ENCODE data around the gene NRBF2.
A peak's percentile ranks its signal among the peaks of the same experiment; 100 is the strongest.
"Not testable (repeated sequence)": the region's sequence is repeated elsewhere in the genome, so short reads cannot be mapped to it uniquely, and the experiment has no call there.

Gene NRBF2

DNA sequence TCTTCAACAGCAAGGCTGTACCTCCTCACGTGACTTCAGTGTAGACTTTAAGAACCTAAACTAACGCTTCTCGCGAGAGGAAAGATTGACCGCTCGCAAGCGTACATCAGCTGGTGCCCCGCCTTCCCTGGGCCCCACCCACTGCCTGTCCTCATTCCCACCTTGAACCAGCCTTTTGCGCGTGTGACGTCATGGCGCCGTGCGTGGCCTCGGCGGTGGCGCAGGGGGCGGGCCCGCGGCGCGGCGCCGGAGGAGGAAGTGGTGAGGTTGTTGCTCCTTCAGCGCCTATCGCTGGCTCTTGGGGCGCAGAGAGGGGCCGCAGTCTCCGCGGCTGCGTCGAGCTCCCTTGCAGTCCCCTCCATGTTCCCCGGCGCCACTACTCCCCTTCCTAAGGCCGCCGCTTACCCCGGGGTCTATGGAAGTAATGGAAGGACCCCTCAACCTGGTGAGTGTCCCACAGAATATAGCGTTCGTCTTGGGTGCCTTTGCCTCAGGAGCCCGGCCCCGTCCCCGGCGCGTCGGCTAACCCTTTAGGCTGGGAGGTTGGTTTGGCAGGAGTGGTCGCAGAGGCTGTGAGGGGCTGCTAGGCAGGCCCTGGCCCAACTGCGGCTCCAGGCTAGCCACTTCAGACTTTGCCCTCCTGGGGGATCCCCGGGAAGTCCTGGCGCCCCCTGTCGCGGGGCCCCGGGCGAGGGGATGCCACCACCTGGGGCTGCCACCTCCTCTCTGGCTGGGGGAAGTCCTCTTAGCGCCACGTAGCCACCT lies at the start of gene NRBF2:
Gene NRBF2, plus strand, starts transcription at position 273 of the 765 bp plus-strand sequence. Its CDS starts 143 bp downstream, at position 416.
- peak; percentile 98 for FAIRE-seq
- DNase-seq (ENCODE audit: insufficient read length, low spot score) = peak; percentile 92

DNA sequence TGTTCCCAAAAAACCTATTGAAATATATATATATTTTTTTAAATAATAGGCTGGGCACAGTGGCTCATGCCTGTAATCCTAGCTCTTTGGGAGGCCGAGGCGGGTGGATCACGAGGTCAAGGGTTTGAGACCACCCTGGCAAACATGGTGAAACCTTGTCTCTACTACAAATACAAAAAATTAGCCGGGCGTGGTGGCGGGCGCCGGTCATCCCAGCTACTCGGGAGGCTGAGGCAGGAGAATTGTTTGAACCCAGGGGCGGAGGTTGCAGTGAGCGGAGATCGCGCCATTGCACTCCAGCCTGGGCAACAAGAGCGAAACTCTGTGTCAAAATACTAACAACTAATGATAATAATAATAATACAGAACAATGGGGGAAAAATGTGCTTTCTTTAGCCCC lies 49.7 kb upstream of the NRBF2 start:
- not testable (repeated sequence) for FAIRE-seq; DNase-seq (ENCODE audit: insufficient read length, low spot score)

DNA sequence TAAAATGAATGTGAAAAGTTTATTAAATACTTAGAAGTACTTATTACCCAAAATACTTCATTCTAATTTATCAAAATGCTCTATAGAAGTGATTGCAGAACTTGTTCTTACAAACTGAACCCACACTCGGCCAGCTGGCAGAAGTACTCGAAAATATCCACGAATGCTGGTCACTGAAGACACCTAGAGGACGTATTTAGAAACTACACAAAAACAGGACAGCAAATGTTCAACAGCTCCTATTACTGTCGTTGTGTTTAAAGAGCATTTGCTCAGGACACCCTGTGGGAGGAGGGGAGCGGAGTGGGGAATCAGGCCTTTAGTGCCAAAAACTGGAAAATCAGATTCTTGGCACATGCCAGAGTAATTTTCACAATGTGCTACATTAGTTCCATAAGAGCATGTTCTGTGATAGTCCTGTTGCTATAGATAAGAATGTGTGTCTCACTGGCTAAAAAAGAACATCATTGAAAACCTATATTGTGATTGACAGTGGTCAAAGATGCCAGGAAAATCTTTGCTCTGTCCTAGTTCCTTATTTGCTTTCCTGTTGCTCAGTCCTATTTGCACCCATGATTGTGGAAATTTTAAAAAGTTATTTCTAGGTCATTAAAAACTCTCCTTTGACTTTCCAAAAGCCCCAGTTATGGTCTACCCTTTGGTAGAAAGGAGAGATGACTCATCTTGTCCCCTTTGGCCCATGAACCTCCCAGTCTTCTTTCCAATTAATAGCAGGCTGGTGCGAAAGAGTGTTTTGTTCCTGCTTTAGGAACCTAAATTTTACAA lies 49.0 kb upstream of the NRBF2 start:
- FAIRE-seq = no peak
- peak; percentile 57 for DNase-seq (ENCODE audit: insufficient read length, low spot score)

DNA sequence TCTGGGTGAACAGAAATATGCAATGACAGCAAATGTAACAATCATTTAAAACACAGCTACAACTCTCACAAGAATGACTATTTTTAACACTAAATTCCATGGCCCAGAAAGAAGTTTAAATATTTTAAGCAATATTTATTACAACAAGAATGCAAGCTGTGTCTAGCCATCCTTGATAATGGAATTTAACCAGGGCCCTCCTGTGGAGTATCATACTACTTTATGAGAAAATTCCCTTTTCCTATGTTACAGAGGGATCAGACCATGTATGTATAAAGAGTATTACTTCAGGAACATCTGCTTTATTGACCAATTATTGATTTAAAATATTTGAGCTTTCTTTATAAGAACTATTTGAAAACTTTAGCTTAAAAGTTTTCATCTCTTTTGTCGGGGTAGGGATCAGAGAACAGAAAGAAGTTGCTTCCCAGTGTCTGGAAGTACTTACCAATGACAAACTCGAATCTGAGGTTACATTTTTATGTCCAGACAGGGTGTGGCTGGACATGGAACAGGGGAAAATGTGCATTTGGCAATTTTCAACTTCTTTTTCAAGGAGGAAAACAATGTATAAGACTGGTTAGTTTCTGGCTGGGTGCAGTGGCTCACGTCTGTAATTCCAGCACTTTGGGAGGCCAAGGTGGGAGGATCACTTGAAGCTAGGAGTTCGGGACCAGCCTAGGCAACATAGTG lies 48.3 kb upstream of the NRBF2 start:
- FAIRE-seq (no peak), DNase-seq (ENCODE audit: insufficient read length, low spot score) (no peak)

DNA sequence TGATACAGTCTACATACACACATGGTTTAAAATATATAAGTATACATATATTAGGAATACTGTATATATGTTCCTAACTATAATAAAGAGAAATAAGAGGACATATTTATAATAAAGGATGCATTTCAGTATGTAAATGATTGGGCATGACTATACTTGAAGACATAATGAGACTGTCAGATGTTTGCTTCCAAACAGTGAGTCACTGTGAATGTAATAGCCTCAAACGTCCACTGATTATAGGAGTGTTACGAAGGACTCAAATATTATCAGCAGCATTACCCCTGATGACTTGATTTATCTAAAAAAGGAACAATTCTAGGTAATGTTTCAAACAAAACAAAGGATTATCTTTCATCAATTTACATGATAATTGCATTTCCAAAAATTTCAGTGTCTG lies 39.9 kb upstream of the NRBF2 start:
- FAIRE-seq = no peak
- no peak for DNase-seq (ENCODE audit: insufficient read length, low spot score)

DNA sequence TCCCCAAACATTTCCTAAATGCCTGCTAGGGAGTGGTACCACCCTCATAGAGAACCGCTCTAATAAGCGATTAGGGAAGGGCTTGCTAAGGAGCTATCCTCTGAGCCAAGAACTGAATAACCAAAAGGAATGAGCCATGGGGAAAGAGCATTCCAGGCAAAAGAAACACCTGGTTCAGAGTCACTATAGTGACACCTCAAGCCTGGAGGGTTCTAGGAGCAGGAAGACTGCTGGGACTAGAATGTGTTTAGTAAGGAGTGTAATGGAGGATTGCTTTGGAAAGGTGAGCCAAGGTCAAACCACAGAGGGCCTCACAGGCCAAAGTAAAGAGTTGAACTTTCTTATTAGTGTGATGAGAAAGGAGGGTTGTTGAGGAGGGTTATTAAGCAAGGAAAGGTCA lies 38.7 kb upstream of the NRBF2 start:
- FAIRE-seq (no peak), DNase-seq (ENCODE audit: insufficient read length, low spot score) (no peak)

DNA sequence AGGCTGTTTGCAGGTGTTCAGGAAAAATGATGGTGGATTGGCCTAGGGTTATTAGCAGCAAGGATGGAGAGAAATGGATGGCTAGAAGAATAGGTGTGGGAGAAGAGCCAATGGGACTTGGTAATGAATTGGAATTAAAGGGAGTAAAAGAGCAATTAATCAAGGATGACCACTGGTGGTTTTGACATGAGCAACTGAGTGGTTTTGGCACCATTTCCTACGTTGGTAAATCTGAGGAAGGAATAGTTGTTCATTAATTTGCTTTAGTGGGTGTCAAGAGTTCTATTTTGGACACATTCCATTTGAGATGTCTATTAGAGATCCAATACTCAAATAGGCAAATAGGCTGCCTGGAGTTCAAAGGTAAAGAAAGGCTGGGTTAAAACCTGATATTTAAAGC lies 38.2 kb upstream of the NRBF2 start:
- FAIRE-seq (no peak), DNase-seq (ENCODE audit: insufficient read length, low spot score) (no peak)

DNA sequence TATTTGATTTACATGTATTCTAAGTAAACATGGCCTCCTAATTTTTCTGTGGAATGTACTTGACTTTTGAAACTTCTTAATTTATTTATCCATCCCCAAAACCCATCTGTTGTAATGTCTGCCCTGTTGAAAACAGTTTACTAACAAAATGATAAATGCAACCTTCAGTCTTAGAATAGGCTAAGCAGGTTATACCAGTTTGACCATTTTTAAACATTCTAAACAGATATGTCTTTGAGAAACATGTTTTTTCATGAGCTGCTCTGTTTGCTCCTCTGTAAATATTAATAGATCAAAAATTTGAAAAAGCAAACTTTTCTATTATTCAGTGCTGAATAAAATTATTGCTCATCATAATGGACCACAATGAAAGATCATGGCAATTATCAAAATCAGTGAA lies 33.4 kb upstream of the NRBF2 start:
- DNase-seq (ENCODE audit: insufficient read length, low spot score) (no peak), FAIRE-seq (no peak)

DNA sequence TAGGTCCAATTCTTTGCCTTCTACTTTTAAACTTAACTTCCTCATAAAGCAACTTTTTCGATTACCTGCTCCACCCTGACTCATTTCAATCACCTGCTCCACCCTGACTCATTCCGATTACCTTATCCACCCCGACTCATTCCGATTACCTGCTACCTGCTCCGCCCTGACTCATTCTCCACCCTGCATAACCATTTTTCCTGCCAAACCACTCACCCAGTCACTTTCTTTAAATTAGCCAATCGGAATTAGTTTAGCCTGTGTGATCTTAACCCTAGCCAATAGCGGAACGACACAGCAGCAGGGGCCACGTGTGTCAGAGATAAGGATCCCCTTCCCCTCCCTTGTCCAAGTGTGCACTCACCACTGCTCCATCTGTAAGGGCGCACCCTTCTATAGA lies 32.0 kb upstream of the NRBF2 start:
- not testable (repeated sequence) for DNase-seq (ENCODE audit: insufficient read length, low spot score); FAIRE-seq

DNA sequence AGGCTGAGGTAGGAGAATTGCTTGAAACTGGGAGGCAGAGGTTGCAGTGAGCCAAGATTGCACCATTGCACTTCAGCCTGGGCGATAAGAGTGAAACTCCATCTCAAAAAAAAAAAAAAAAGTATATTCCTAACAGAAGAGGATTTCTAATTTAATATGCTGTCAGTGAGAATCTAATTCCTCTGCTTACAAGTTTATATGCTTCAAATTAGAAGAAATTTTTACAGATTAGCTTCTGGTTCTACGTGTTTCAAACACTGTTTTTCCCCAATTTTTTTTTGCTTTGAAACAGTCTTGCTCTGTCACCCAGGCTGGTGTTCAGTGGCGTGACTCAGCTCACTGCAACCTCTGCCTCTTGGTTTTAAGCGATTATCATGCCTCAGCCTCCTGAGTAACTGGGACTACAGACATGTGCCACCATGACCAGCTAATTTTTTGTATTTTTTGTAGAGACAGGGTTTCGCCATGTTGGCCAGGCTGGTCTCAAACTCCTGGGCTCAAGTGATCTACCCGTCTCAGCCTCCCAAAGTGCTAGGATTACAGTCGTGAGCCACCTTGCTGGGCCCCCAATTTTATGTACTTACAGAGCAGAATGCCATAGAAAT lies 30.7 kb upstream of the NRBF2 start:
- DNase-seq (ENCODE audit: insufficient read length, low spot score); FAIRE-seq: not testable (repeated sequence)

DNA sequence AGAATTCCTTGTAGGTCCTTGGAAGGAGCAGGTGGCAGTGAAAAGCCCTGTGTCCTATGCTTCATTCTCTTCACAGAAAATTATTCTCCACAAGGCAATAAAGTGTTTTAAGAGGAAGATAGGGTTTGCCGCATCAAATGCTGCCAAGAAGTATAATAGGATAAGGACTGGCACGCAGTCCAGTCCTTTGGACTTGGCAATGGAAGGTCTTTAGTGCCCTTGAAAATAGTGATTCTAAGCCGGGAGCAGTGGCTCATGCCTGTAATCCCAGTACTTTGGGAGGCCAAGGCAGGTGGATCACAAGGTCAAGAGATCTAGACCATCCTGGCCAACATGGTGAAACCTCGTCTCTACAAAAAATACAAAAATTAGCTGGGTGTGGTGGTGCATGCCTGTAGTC lies 29.9 kb upstream of the NRBF2 start:
- not testable (repeated sequence) for FAIRE-seq; DNase-seq (ENCODE audit: insufficient read length, low spot score)

DNA sequence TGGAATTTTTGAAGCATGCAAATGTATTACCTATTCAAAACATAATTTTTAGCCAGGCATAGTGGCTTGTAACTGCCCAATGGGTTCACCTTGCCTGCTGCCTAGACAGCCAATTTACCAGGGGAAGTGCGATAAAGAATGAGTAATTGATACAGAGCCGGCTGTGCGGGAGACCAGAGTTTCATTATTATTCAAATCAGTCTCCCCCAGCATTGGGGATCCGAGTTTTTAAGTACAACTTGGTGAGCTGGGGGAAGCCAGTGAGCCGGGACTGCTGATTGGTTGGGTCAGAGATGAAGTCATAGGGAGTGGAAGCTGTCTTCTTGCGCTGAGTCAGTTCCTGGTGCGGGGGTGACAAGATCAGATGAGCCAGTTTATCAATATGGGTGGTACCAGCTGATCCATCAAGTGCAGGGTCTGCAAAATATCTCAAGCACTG lies 29.1 kb upstream of the NRBF2 start:
- DNase-seq (ENCODE audit: insufficient read length, low spot score) (no peak), FAIRE-seq (no peak)

DNA sequence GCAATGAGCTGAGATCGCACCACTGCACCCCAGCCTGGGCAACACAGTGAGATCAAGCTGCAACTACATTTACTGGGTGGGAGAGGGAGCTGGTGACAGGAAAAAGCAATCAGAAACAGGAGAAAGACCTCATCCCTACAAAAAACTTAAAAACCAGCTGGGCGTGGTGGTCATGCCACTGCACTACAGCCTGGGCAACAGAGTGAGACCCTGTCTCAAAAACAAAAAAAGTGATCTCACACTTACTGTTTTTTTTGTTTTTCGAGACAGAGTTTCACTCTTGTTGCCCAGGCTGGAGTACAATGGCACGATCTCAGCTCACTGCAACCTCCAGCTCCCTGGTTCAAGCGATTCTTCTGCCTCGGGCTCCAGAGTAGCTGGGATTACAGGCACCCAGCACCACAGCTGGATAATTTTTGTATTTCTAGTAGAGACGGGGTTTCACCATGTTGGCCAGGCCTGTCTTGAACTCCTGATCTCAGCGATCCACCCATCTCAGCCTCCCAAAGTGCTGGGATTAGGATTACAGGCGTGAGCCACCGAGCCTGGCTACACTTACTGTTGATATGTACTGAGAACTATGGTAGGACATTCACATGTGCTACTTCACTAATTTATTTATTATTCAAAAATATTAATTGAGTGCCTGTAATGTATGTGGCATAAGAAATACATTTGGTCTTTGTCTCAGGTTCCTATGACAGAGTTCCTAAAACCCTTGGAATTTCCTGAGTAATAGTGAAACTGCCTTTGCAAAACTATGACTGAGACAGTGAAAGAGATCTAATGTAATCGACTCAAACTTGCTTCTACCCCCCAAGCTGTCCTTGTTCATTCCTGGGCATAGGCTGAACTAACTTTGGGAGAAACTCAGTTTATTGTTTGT lies 27.7 kb upstream of the NRBF2 start:
- FAIRE-seq (no peak), DNase-seq (ENCODE audit: insufficient read length, low spot score) (no peak)

DNA sequence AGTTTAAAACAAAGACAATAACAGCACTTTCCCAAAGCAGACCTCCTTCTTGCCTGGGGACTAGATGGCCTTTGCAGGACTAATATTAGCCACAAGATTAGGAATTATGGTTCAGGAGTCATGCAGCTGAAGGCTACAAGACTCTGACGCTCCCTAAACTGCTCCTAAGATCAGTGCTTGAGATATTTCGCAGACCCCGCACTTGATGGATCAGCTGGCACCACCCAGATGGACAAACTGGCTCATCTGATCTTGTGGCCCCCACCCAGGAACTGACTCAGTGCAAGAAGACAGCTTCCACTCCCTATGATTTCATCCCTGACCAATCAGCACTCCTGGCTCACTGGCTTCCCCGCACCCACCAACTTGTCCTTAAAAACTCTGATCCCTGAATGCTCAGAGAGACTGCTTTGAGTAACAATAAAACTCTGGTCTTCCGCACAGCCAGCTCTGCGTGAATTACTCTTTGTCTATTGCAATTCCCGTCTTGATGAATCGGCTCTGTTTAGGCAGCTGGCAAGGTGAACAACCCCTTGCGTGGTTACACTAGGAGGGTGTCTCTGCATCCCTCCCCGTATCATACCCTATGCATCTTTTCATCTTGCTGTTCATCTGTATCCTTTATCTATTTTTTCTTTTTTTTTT lies 26.9 kb upstream of the NRBF2 start:
- DNase-seq (ENCODE audit: insufficient read length, low spot score) = no peak
- no peak for FAIRE-seq

DNA sequence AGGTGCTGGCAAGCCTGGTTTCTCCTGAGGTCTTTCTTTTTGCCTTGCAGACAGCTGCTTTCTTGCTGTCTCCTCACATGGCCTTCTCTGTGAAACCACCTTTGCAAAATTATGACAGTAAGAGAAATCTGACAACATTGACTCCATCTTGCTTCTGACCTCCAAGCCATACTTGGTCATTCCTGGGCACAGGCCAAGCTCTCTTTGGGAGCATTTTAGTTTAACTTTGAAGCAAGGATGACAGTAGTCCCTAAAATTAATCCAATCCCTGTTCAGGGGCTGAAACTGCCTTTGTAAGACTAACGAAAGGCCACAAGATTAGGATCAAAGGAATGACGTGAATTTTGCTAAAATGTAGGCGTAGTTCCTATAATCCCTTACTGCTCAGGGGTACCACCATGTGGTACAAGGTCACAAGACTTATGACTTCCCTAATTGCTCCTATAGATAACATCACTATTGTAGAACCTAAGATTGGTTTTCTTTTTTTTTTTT lies 25.1 kb upstream of the NRBF2 start:
- DNase-seq (ENCODE audit: insufficient read length, low spot score) (no peak), FAIRE-seq (no peak)

DNA sequence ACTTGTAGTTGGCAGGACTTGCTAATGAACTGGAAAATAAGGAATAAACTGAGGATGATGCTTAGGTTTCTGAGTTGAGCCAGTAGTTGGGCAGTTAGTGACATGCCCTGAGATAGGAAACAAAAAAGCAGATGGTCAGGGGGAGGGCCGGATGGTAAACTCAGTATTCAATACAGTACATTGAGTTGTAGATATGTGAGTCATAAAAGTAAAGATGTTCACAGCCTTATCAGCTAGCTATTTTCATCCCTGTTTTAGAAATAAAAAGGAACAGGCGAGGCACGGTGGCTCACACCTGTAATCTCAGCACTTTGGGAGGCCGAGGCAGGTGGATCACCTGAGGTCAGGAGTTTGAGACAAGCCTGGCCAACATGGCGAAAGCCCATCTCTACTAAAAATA lies 22.2 kb upstream of the NRBF2 start:
- DNase-seq (ENCODE audit: insufficient read length, low spot score) = no peak
- FAIRE-seq = no peak

DNA sequence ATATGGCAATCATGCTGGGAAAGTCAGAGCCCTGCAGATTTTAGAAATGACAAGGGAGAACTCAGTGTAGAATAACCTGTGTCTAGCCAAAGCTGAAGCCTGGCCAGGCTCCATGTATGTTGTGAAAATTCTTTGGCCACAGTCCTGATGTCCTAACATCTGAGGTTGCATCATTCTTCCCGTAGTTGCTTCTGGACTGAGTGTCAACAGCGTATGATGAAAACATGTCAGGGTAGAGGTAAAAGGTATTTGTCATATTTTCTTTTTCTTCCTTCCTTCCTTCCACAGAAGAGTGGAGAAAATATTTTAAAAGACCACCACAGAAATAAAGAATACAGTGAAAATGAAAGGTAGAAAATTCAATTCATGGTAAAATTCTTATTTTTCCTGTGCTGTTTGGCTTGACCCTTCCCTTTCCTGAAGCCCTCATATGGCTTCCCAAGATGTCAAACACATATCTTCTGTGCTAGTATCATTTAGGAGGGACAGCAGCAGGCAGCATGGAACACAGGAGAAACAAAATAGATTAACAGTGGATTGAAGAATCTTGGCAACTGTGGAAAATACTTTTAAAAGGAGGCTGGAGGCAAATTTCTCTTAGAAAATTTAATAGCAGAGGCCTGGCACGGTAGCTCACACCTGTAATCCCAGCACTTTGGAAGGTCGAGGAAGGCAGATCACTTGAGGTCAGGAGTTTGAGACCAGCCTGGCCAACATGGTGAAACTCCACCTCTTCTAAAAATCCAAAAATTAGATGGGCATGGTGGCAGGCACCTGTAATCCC lies 18.9 kb upstream of the NRBF2 start:
- DNase-seq (ENCODE audit: insufficient read length, low spot score) = no peak
- FAIRE-seq = no peak

DNA sequence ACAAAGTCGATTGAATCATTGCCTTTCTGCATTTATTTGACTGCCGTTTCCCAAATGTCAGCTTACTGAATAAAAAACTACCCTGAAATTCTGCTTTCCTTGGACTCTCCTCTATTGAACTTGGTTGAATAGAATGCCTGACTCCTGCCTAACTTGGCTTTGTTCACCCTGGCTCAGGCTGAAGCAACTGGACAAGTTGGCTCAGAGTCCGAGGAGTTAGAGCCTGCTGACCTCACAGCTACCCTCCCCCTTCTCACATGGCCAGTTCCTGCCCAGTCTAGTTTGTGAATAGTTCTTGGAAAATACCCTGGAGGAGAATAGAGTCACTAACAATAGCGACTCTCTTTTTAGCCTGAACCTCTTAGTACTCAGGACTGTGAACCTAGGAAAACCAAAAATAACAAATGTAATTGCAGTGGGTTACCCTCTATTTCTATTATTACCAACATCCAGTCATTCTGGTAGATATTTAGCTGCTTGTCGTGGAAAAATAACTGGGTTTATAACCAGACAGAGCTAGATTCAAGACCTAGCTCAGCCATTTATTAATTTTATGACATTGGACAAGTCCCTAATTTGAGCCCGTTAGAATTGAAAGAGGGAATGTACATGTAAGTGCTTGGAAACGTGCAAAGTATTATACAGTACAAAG lies 17.3 kb upstream of the NRBF2 start:
- FAIRE-seq = no peak
- DNase-seq (ENCODE audit: insufficient read length, low spot score) = no peak

Data from HTR-8/SVneo (cell line).